Left kidney (tissue), 2 donors: ENCODE measurements around the gene GBX2. TPM values are rescaled to one million over a fixed set of nuclear protein-coding genes. Genes with fewer than 3 reads are reported as not detected.

Experiments used
- DNase-seq: peaks from one replicate; pipeline ENCODE4 v3.0.0-alpha.2; 2013
- polyA plus RNA-seq: library from polyadenylated mRNA; unstranded; fragments of 120-200 nt; gene quantifications from one replicate; pipeline ENCODE4 v1.2.1, GENCODE V29; 2013; ENCODE audit not compliant: insufficient read length

Gene GBX2
- polyA plus RNA-seq, 1 donor = 0.52 TPM

- no peak for DNase-seq
Measured at GRCh38 chr2:236180831-236181453, 12.8 kb upstream of the GBX2 start.

DNA sequence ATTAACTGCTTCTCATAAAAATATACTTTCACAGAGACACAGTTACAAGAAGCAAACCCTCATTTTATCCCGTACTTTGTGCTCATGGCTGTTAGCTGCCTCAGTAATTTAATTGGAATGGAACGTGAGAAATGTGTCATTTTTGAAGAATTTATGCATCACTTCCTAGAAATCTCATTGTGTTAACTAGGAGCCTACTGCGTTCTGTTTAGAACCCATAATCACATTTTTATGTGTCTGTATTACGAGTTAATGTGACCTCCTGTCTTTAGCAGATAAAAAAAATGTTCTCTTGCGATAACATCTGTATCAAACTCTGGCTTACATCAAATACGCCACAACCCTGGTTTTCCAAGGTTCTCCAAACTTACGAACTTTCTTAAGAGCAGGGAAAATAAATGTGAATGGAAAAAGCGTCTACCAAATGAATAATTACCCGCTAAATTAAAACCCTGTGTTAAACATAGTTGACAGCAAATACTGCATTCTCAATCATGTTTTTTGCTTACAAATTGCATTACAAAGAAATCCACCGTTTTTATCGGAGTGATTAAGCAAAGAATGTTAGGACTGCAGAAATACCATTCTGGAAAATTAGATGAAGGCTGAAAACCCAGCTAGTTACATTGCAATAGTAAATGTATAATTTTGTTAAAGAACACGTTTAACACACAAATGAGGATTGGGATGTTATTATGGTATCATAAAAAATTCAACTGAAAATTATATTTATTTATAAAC is 12.1 kb upstream of the GBX2 start:
- no peak for DNase-seq

- DNase-seq = no peak
Measured at GRCh38 chr2:236179236-236180075, 11.3 kb upstream of the GBX2 start.

DNA sequence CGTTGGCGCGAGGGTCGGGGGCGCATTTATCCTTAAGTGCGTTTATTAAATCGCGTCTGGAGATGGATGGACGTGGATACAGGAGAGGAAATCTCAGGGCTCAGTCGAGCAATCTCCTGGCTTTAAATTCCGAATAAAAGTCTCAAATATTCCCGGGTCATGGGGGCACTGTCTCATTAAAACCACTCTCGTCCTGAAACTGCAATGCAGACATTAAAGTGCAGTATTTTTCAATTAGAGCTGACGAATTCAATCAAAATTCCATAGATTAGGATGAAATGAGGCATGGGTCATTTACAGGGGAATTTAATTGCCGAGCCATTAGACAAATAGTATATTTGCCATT is 10.7 kb upstream of the GBX2 start:
- no peak for DNase-seq

DNA sequence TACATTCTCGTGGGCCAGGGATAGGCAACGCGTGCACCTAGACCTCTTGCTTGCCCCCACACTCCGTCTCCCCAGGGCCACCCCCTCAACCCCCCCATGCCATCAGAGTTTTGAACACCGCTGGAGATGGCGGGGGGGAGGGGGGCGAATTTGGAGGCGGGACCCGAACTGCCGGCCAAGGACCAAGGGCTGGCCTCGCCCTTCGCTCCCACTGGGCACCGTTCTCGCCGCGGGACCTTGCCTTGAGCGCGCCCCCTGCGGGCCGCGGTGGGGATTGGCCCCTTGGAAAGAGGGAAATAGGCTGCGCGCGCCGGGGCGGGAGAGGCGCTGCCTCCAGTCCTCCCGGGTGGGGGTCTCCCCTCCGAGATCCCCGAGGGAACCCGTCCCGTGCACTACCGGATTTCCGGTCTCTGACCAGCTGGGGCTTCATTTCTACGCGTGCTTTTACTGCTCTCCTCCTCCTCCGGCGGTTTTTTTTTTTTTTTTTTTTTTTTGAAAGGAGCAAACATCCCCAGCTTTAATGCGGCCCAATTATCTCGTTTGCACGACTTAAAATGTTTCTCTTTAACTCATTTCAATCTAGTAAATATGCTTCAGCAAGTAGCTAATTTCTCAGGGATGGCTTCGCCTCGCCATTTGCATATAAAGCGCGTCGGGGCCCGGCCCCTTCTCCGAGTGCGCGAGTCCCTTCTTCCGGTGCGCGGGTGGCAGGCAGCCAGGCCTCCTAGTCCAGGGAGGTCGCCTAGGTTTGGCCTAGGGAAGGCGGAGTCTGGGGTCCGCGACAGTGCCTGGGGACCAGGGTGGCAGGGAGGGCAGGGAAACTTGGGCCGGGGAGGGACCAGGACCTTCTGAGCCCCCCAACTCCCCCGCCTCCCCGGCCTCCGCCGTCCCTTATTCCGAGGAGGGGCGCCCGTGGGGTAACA is 10.0 kb upstream of the GBX2 start:
- no peak for DNase-seq

GRCh38 chr2:236177604-236177966 is 9.4 kb upstream of the GBX2 start:
- DNase-seq = no peak

DNA sequence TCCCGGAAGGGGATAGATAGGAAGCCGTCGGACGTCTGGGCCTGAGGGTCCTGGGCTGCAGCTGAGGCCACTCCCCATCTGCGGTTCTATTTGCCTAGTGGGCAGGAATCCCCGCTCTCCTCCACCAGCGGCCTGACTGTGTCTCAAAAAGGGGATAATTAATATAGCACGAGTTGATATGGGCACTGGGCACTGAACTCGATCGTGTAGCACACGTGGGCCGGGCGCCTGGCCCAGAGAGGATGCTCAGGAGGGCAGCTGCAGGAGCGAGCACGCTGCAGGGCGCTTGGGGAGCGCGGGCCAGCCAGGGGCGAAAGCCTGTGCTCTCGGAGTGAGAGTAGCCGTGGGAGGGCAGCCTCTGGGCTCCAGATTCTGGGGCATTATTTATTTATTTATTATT is 8.8 kb upstream of the GBX2 start:
- DNase-seq = no peak

DNA sequence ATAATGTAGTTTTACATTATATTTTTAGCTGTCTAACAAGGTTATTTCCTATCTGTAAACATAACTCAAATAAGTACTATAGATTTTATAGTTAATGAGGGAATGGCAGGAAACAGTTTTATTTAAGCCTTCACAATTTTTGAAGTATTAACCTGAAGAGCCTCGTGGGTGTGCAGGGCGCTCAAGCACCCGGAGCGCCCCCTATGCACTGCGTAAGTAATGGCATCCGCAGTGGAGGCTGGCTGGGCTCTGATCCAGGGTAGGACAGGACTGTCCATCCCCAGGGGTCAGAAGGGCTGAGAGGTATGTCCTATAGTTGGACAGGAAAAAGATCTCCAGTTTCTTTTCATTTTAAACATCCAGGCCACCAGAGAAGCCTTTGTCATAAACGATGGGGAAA is 8.2 kb upstream of the GBX2 start:
- no peak for DNase-seq

DNA sequence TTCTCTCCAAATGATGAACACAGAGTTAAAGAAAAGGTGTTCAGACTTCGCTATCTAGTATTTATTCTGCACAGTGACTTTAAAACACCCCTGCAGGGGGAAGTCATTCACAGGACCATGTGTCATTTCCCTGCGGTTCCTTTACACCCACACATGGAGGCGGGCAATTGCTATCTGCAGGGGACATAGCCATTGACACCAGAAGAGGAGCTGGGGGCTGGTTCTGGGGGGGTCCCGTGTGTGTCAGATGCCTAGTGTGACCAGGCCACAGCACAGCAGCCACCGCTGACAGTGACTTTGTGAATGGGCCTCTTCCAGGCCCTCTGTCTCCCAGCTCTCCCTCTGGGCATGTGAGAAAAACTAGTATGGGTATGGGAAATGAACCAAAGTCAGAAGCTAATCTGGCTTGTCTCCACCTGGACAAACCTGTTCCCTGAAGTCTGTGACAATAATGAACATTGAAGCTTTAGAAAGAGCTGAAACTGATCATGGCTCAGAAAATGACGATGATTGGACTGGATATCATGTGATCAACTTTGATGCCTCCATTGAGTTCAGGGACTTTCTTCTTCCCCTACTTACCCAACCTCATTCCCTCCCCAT is 7.5 kb upstream of the GBX2 start:
- DNase-seq = no peak

DNA sequence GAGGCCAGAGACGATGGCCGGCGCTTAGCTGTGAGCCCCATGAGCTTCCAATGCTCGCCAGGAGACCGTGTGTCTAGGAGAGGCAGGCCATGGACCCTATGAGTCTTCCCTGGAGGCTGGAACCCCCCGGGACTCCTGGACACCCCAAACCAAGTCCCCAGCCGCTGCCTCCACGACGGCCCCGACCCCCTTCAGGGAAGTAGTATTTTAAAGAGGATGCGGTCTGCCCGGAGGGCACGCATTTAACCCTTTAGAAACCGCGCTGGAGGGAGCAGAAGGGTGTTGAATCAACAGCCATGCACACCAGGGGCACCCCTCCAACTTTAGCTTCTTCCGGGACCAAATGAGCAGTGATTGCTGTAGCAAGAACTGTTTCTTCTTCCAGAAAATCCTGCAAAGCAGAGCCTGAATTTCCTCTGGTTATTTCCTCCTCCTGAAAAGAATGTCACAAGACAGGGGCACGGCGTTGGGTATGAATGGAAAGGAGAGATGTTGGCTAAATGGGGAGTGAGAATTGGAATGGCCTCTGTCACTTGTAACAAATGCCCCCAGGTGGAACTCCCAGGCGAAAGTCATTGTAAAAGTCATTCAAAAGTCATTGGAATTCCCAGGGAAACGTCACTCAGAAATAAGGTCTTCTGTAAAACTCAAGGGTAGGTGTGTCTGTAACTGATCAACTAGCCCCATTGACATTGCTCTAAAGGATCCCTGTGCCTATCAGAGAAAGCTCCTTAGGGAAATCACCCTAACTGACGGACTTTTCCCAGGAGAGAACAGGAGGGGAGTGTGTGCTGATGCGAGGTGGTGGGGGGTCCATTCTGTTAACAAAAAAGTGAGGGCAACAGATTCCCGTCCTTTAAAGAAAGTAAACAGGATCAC is 5.8 kb upstream of the GBX2 start:
- no peak for DNase-seq

- no peak for DNase-seq
Measured at GRCh38 chr2:236173036-236173728, 5.0 kb upstream of the GBX2 start.

DNA sequence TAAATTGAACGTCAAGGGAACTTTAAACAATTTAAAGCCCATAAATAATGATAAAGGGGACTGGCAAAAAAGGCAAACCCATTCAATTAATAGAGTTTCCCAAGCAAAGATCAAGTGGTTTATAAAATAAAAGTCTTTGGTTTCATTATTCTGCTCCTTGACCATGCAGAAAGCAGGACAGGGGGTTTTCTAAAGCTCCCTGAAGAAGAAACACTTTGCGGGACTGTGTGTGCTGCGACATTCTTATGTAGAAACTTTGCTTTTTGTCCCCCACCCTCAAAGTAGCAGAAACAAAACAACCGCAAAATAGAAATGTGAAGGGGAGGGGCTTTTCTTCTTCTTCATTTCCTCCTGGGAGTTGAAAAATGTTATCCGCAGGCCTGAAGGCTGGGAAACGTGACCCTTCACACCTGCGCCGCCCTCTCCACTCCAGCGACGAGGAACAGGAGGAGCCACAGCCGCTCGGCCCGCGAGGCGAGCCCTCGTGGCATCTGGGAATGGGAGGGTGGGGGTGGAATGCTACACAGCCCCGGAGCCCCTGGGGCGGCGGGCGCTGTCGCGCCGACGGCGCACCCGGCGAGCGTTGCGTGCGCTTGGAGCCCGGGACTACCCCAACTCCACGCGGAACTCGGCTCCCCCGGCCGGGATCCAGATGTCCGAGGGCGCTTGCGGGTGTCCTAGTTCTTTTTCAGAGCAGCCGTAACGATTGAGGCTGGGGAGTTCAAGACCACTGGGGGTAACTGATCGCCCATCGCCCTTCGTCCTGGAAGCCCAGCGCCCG is 4.3 kb upstream of the GBX2 start:
- no peak for DNase-seq

GRCh38 chr2:236171680-236172254 is 3.6 kb upstream of the GBX2 start:
- DNase-seq = no peak

DNA sequence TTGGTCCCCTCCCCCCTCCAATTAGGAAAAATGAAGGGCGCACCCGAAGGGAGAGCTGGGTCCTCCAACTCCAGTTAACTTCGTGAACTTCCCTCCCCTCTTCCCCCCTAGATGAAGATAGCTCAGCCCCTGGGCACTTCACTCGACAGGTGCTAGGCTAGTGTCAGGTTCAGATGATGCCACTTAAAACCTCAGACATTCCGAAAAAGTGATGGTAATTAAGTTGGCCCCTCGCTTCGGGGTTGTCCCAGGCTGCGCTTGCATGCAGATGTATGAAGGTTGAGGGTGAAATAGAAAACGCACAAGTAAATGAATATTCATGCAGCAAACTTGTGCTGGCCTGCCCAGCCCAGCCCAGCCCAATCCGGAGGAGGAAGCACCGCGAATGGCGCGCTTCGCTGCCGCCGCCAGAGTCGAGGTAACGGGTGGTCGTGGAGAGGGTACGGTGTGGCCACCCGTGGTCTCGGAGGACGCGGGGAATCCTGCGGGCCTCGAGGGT is 3.0 kb upstream of the GBX2 start:
- no peak for DNase-seq

GRCh38 chr2:236170590-236171165 is 2.5 kb upstream of the GBX2 start:
- DNase-seq = no peak

DNA sequence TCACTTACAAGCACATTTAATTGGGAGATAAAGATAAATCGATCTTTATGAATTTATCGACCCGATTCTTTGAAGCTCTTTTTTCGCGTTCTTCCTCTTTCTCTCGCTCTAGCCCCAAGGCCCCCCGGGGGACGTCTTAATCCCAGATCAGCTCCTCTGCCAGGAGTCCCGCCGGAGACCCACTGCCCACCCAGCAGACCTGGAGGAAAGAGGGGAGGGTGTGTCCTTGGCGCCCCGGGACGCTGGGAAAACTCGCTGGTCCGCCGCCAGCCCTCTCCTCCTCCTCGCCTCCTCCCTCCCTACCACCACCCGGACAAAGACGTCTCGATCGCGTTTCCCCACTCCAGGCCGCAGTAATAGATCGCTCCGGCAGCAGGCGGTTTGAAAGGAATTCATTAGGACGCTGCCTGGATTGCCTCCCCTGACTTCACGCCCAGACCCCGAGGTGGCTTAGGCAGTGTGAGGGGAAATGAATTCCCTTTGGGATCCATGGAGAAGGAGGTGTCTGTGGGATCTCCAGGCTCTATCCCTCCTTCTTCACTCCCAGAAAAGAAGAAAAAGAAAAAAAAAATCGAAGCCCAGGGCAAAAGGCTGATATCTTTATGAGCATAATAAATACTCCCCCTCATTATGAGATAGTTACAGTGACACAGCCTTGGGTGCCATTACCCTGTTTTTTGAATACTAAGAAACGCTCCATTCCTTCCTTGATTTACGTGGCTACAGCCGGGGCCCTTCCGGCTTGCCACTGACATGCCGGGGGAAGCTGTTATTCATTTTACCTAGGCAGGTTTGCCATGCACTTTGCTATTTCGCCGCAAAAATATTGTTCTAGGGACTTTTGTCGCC is 1.8 kb upstream of the GBX2 start:
- DNase-seq = no peak

- no peak for DNase-seq
Measured at GRCh38 chr2:236169151-236169721, 1.1 kb upstream of the GBX2 start.
